Epithelial cell of prostate (primary cell): ENCODE results near the gene SAMSN1.
"Not testable (repeated sequence)": the region's sequence is repeated elsewhere in the genome, so short reads cannot be mapped to it uniquely, and the experiment has no call there.

Source experiments
- DNase-seq: peaks from one replicate; pipeline ENCODE4 v3.0.0-alpha.2; 2011; ENCODE audit warnings: low read depth, low spot score
- H3K27ac ChIP-seq: fragments of 450-650 bp; 2 replicates; pipeline ENCODE4 v1.5.1; 2017; ENCODE audit warnings: mild to moderate bottlenecking

Gene SAMSN1

GRCh38 chr21:14533499-14534428, 12.4 kb downstream of the SAMSN1 start:
- peak overlapping the region; percentile 30 for H3K27ac ChIP-seq
- peak; percentile 68 for DNase-seq

GRCh38 chr21:14531757-14532316, 14.3 kb downstream of the SAMSN1 start:
- no peak for DNase-seq
- no peak overlapping the region for H3K27ac ChIP-seq

GRCh38 chr21:14530592-14530991, 15.5 kb downstream of the SAMSN1 start:
- no peak overlapping the region for H3K27ac ChIP-seq
- no peak for DNase-seq

- H3K27ac ChIP-seq: no peak overlapping the region
- DNase-seq: no peak
Measured at GRCh38 chr21:14528815-14529214, 17.3 kb downstream of the SAMSN1 start.

- no peak for DNase-seq
- H3K27ac ChIP-seq: no peak overlapping the region
Measured at GRCh38 chr21:14527696-14528652, 18.1 kb downstream of the SAMSN1 start.

GRCh38 chr21:14526836-14527695, 19.0 kb downstream of the SAMSN1 start:
- no peak overlapping the region for H3K27ac ChIP-seq
- DNase-seq: no peak

GRCh38 chr21:14526199-14526598, 19.9 kb downstream of the SAMSN1 start:
- DNase-seq: no peak
- no peak overlapping the region for H3K27ac ChIP-seq

- no peak overlapping the region for H3K27ac ChIP-seq
- peak; percentile 1 for DNase-seq
Measured at GRCh38 chr21:14523234-14523633, 22.9 kb downstream of the SAMSN1 start.

- no peak overlapping the region for H3K27ac ChIP-seq
- DNase-seq: no peak
Measured at GRCh38 chr21:14522736-14523135, 23.4 kb downstream of the SAMSN1 start.

- no peak overlapping the region for H3K27ac ChIP-seq
Measured at GRCh38 chr21:14520535-14520934, 25.6 kb downstream of the SAMSN1 start.

GRCh38 chr21:14519000-14519399, 27.1 kb downstream of the SAMSN1 start:
- DNase-seq: no peak
- H3K27ac ChIP-seq: no peak overlapping the region

More at GRCh38 chr21:14520535-14520934, 25.6 kb downstream of the SAMSN1 start:
- DNase-seq: no peak

GRCh38 chr21:14513804-14514203, 32.3 kb downstream of the SAMSN1 start:
- no peak for DNase-seq
- H3K27ac ChIP-seq: no peak overlapping the region

- not testable (repeated sequence) for H3K27ac ChIP-seq, DNase-seq
Measured at GRCh38 chr21:14506859-14507457, 39.2 kb downstream of the SAMSN1 start.

- H3K27ac ChIP-seq: no peak overlapping the region
- DNase-seq: no peak
Measured at GRCh38 chr21:14500873-14501272, 45.2 kb downstream of the SAMSN1 start.

GRCh38 chr21:14499316-14499715, 46.8 kb downstream of the SAMSN1 start:
- H3K27ac ChIP-seq: no peak overlapping the region

GRCh38 chr21:14497825-14498224, 48.3 kb downstream of the SAMSN1 start:
- no peak for DNase-seq
- no peak overlapping the region for H3K27ac ChIP-seq

More at GRCh38 chr21:14499316-14499715, 46.8 kb downstream of the SAMSN1 start:
- no peak for DNase-seq

- no peak for DNase-seq
- H3K27ac ChIP-seq: no peak overlapping the region
Measured at GRCh38 chr21:14495075-14495474, 51.0 kb downstream of the SAMSN1 start.

- H3K27ac ChIP-seq, DNase-seq: not testable (repeated sequence)
Measured at GRCh38 chr21:14494181-14494580, 51.9 kb downstream of the SAMSN1 start.

- H3K27ac ChIP-seq: no peak overlapping the region
- no peak for DNase-seq
Measured at GRCh38 chr21:14493731-14494130, 52.4 kb downstream of the SAMSN1 start.
